ENCODE measurements around the gene PPP1R9B.

Gene PPP1R9B

DNA sequence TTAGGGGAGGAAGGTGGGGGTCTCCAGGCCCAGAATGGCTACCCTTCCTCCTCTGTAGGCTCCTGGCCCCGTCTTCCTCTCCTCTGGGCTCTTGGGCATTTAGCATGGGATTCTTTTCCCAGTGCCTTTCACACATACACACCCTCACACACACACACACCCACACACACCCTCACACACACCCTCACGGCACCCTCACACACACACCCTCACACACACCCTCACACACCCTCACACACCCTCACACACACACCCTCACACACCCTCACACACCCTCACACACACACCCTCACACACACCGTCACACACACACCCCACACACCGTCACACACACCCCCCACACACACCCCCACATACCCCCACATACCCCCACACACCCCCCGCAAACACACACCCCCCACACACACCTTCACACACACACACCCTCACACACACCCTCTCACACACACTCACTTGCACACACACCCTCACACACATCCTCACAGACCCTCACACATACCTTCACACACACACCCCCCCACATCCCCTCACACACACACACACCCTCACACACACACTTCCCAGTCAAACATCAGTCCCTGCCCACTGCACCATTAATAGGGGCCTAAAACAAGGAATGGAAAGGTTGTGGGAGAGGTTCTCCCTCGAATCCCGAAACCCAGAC lies 16.2 kb upstream of the PPP1R9B start:
- Histone ChIP-seq H2AFZ (ENCODE audit: low read length) (no peak overlapping the region), H3F3A (ENCODE audit: insufficient read depth, low read length) (no peaks in the 10 kb centered on the region), H3K4me3 (ENCODE audit: low read depth, low read length, poor library complexity, severe bottlenecking) (no peak overlapping the region), H3K9me2 (ENCODE audit: low read depth, low read length) (no peaks in the 10 kb centered on the region), H3K4me1 (ENCODE audit: insufficient read depth, low read length, severe bottlenecking) (peaks cover 11% of the 10 kb centered on the region), H3K27ac (ENCODE audit: low read depth, low read length, poor library complexity, severe bottlenecking) (no peak overlapping the region), H3K36me3 (ENCODE audit: insufficient read depth, low read length) (no peaks in the 10 kb centered on the region), H4K20me1 (ENCODE audit: insufficient read depth, low read length) (no peaks in the 10 kb centered on the region), H3K9ac (ENCODE audit: low read length) (no peak overlapping the region), H3K27me3 (ENCODE audit: insufficient read depth, low read length) (no peaks in the 10 kb centered on the region), H3K4me2 (ENCODE audit: low read length) (no peak overlapping the region), H3K9me3 (ENCODE audit: low read length) (no peaks in the 10 kb centered on the region), H3K79me2 (ENCODE audit: insufficient read depth, low read length) (no peaks in the 10 kb centered on the region)
- TF ChIP-seq EZH2 (IDR thresholded peaks at IDR 0.05; ENCODE audit: borderline replicate concordance, low read length) (no peak), CTCF (IDR thresholded peaks at IDR 0.05; ENCODE audit: low read length) (no peak)

- no peaks in the 10 kb centered on the region for H3K36me3 ChIP-seq (ENCODE audit: insufficient read depth, low read length)
- H3K79me2 ChIP-seq (ENCODE audit: insufficient read depth, low read length) = no peaks in the 10 kb centered on the region
- TF ChIP-seq EZH2 (IDR thresholded peaks at IDR 0.05; ENCODE audit: borderline replicate concordance, low read length) (no peak), CTCF (IDR thresholded peaks at IDR 0.05; ENCODE audit: low read length) (no peak)
- no peak within 1 kb of the TSS for H3K4me3 ChIP-seq (ENCODE audit: low read depth, low read length, poor library complexity, severe bottlenecking)
- H3K4me2 ChIP-seq (ENCODE audit: low read length) = no peak within 1 kb of the TSS
- no peaks in the 10 kb centered on the region for H3K27me3 ChIP-seq (ENCODE audit: insufficient read depth, low read length)
- H3F3A ChIP-seq (ENCODE audit: insufficient read depth, low read length) = no peaks in the 10 kb centered on the region
- H3K4me1 ChIP-seq (ENCODE audit: insufficient read depth, low read length, severe bottlenecking) = peaks cover 15% of the 10 kb centered on the region
- no peaks in the 10 kb centered on the region for H3K9me3 ChIP-seq (ENCODE audit: low read length)
- H2AFZ ChIP-seq (ENCODE audit: low read length) = no peak within 1 kb of the TSS
- no peaks in the 10 kb centered on the region for H3K9me2 ChIP-seq (ENCODE audit: low read depth, low read length)
- no peaks in the 10 kb centered on the region for H4K20me1 ChIP-seq (ENCODE audit: insufficient read depth, low read length)
- no peak within 1 kb of the TSS for H3K27ac ChIP-seq (ENCODE audit: low read depth, low read length, poor library complexity, severe bottlenecking)
- H3K9ac ChIP-seq (ENCODE audit: low read length) = no peak within 1 kb of the TSS
Observed at GRCh38 chr17:50165867-50166517, 15.5 kb upstream of the PPP1R9B start, which contains the start of gene SGCA. TSS of gene SGCA (plus strand) at chr17:50166005. CDS start at chr17:50166041, 36 bp downstream.

DNA sequence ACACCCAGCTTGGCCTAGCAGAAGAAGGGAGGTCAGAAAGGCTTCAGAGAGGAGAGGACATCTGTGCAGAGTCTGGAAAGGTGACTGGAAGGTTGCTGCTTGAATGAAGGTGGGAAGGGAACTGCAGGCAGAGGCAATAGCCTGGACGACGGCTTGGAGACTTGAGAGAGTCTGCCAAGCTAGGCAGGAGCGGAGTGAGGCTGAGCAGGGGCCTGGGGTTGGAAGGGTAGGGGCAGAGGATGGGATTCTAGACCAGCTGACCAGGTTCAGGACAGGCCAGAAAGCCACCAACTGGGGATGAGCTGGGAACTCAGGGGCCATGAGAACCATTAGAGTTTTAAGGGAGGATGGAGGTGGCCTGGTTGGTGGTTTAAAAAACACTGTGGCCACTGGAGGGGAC lies 15.0 kb upstream of the PPP1R9B start:
- Histone ChIP-seq H3K9me2 (ENCODE audit: low read depth, low read length) (no peaks in the 10 kb centered on the region), H3K9ac (ENCODE audit: low read length) (no peak overlapping the region), H3K4me3 (ENCODE audit: low read depth, low read length, poor library complexity, severe bottlenecking) (no peak overlapping the region), H2AFZ (ENCODE audit: low read length) (no peak overlapping the region), H3K36me3 (ENCODE audit: insufficient read depth, low read length) (no peaks in the 10 kb centered on the region), H3K79me2 (ENCODE audit: insufficient read depth, low read length) (no peaks in the 10 kb centered on the region), H3K9me3 (ENCODE audit: low read length) (no peaks in the 10 kb centered on the region), H3K4me2 (ENCODE audit: low read length) (no peak overlapping the region), H4K20me1 (ENCODE audit: insufficient read depth, low read length) (no peaks in the 10 kb centered on the region), H3K4me1 (ENCODE audit: insufficient read depth, low read length, severe bottlenecking) (peaks cover 18% of the 10 kb centered on the region), H3K27ac (ENCODE audit: low read depth, low read length, poor library complexity, severe bottlenecking) (no peak overlapping the region), H3K27me3 (ENCODE audit: insufficient read depth, low read length) (no peaks in the 10 kb centered on the region), H3F3A (ENCODE audit: insufficient read depth, low read length) (no peaks in the 10 kb centered on the region)
- TF ChIP-seq CTCF (IDR thresholded peaks at IDR 0.05; ENCODE audit: low read length) (no peak), EZH2 (IDR thresholded peaks at IDR 0.05; ENCODE audit: borderline replicate concordance, low read length) (no peak)
